ENCODE measurements around the gene PTPN11.
"Not testable (repeated sequence)": the region's sequence is repeated elsewhere in the genome, so short reads cannot be mapped to it uniquely, and the experiment has no call there.

The PTPN11 gene

DNA sequence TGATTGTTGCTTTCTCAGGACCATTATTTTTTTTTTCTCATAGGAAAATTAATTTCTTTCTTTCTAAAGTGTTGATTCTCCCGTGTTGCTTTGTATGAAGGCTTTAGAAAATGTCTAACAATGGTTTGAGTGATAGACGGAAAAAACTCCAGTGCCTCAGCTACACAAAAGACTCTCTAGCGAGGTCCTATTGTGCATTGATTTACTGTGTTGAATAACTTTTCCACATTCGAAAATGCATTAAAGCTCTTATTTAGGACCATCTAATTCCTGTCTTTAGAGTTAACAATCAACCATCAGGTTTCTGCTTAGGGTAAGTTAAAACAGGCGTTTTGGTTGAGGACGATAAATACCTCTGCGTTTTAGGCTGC lies 99.6 kb downstream of the PTPN11 start:
- DNase-seq = peak in 1 of 2 donors; percentile 42

DNA sequence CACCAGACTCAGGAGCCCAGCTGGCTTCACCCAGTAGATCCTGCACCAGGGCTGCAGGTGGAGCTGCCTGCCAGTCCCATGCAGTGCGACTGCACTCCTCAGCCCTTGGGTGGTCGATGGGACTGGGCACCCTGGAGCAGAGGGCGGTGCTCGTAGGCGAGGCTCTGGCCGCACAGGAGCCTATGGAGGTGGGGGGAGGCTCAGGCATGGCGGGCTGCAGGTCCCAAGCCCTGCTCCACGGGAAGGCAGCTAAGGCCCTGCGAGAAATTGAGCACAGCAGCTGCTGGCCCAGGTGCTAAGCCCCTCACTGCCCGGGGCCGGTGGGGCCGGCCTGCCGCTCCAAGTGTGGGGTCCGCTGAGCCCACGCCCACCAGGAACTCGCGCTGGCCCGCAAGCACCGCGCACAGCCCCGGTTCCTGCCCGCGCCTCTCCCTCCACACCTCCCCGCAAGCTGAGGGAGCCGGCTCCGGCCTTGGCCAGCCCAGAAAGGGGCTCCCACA lies 101.1 kb downstream of the PTPN11 start:
- not testable (repeated sequence) for DNase-seq

DNA sequence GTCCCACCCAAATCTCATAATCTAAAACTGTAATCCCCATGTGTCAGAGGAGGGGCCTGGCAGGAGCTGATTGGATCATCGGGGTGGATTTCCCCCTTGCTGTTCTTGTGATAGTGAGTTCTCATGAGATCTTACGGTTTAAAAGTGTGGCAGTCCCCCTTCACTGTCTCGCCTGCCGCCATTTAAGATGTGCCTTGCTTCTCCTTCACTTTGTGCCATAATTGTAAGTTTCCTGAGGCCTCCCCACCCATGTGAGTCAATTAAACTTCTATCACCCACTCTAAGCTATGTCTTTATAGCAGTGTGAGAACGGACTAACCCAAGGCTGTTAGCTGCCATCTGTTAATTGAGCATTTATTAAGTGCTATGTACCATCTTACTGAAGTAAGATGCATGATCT lies 105.1 kb downstream of the PTPN11 start:
- DNase-seq = no peak

DNA sequence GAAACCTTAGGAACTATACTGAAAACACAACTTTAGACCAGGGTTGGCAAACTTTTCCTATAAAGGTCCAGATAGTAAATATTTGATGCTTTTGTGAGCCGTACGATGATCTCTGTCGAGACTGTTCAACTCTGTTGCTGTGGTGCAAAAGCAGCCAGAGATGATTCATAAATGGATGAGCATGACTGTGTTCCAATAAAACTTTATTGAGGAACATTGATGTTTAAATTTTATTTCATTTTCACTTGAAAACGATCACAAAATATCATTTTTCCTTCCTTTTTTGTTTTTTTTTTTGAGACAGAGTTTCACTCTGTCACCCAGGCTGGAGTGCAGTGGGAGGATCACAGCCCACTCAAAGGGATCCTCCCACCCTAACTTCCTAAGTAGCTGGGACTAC lies 105.5 kb downstream of the PTPN11 start:
- DNase-seq = no peak

DNA sequence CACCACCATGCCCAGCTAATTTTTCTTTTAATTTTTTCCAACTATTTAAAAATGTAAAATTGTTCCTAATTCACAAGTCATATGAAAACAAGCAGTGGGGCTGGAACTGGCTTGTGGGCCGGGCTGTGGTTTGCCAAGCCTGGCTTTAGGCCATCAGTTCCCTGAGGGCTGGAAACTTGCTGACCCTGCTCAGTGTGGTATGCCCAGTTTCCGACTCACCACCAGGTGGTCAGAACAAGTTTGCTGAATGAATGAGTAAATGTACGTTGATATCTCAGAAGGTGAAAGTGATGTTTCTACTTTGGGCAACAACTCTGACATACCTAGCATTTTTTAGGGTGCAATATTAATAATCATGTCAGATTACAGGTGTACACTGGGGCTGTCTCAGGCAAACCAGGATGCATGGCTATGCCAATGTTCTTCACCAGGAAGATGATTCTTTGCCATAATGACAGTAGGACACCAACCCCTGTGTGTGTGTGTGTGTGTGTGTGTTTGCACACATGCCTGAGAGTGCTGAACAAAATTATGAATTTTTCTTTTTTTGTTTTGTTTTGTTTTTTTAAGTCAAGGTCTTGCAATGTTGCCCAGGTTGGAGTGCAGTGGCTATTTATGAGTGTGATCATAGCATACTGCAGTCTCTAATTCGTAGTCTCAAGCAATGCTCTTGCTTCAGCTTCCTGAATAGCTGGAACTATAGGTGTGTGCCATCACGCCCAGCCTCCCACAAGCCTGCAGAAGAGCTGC lies 106.1 kb downstream of the PTPN11 start:
- no peak for DNase-seq

DNA sequence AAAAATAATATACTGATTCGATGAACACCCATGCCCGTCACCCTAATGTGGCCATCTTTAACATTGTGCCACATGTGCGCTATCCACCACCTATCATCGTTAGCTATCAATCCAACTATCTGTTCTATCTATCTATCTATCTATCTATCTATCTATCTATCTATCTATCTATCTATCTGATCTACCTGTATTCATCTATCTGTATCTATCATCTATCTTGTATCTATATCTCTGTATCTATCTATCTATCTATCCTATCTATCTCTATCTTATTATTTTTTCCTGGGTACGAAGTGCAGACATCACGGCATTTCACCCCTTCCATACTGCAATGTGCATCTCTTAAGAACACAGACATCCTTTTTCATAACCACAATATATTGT lies 106.7 kb downstream of the PTPN11 start:
- DNase-seq = no peak

DNA sequence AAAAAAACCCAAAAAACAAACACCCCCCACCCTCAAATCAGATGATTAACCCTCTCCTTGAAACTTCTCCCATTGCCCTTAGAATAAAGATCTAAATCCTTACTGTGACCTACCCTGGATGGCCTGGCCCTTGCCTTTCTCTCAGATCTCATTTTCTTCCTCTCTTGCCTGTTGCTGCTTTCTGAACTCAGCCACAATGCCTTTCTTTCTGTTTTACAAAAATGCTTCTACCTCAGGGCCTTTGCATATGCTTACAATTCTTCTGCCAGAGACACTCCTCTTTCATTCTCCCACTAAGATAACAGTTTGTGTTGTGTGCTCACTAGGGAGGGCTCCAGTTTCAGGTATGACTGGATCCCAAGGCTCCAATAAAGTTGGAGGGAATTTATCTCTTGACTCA lies 108.3 kb downstream of the PTPN11 start:
- no peak for DNase-seq

DNA sequence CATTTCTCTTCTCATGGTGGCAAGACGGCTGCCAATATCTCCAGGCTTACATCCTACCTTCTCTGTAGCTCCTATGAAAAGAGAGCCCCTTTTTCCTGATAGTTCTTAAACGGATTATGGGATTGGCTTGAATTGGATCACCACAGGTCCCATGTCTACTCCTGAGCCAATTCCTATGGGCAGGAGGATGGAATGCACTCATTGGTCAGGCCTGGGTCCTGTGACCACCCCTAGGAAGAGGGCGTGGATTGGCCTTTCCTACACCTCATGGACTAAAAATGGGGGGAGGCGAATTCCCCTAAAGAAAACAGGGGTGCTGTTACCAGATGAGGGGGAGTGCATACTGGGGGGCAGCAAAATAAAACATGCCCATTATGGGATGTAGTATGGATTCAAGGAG lies 108.8 kb downstream of the PTPN11 start:
- DNase-seq = no peak

DNA sequence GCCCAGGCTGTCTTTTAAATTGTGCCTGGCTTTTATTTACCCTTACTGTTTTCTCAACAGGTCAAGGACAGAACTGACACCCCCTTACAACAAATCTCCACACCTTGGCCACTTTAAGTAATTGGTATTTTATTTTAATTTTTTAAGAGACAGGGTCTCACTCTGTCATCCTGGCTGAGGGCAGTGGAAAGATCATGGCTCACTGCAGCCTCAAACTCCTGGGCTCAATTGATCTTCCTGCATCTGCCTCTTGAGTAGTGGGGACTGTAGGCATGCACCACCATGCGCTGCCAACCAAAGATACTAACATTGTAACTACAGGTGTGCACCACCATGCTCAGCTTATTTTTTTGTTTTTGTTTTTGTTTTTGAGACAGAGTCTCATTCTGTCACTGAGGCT lies 109.8 kb downstream of the PTPN11 start:
- DNase-seq = no peak

DNA sequence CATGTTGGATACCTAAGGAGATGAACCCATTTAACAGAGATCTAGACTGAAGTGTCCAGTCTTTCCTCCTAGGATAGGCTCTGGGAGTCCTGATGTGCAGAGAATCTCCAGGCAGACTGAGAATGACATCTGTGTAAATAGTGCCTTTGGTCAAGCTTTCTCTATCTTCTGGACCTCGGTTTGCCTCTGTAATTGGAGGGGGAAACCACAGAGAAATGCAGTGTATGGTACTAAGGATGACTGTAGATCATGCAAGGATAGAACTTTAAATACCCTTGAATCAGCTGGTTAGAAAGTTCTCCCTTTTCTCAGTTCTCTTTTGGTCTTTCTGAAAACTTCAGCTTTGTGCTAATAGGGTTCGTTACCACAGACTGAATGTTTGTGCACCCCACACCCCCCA lies 112.2 kb downstream of the PTPN11 start:
- DNase-seq = no peak

DNA sequence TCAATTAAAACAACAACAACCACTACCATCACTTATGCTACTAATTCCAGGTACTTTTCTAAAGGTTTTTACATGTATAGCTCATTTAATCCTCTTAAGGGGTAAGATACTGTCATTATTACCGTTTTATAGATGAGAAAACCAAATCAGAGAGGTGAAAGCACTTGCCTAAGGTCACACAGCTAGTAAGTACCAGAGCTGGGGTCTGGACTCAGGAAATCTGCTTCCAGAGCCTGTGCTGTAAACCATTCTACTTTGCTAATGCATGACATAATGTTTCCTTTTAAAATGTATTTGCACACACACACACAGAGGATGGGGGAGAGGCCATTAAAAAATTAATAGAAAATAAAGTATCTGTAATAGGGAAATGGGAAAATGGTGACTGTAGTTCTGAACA lies 113.4 kb downstream of the PTPN11 start:
- DNase-seq = no peak

DNA sequence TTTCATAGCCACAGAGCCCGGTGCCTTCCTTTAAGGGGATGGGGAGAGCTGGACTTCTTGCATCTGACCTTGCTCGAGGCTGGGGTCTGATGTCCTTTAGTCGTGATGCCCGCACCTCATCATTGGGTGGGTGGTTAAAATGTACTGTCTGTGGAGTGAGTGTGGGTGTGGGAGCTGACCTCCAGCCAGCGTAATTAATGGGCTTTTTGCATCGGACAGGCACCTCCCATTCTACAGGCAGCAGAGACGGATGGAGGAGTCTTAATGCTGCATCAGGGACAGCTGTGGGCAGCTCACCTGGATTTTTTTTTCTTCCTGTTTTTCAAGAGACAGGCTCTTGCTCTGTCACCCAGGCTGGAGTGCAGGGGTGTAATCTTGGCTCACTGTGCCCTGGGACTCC lies 114.8 kb downstream of the PTPN11 start:
- no peak for DNase-seq

DNA sequence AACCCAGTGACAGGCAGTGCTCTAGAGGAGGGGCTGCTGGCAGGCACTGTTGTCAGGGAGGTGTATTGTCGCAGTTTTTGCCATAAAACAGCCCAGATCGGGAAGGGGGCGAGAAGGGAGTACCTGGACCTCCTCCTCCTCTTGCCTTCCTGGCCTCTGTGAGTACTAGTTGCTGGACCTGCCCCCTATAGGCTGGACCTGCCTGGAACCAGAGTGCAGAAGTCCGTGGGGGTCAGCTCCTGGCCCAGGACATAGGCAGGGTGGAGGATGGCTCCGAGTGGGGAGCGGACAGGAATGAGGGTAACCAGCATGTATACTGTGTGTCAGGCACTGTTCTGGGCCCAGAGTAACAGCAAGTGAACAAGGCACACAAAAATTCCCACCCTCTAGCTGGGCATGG lies 116.3 kb downstream of the PTPN11 start:
- no peak for DNase-seq

DNA sequence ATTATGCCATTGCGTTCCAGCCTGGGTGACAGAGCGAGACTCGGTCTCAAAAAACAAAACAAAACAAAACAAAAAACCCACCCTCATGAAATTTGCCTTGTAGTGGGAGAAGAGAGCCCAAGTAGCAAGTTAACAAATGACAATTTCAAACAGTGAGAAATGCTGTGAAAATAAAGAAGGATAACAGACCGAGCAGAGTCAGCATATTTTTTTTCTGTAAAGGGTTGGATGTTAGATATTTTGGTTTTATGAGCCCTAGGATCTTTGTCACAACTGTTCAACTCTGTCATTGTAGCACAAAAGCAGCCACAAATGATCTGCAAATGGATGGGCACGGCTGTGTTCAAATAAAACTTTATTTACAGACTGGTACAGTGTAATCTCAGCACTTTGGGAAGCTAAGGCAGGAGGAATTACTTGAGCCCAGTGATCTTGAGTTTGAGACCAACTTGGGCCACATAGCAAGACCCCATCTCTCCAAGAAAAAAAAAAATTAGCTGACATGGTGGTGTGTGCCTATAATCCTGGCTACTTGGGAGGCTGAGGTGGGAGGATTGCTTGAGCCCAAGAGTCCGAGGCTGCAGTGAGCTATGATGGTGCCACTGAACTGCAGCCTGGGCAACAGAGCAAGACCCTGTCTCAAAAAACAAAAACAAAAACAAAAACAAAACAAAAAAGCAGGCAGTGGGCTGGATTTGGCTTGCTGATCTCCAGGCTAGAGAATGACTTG lies 117.1 kb downstream of the PTPN11 start:
- DNase-seq = no peak

DNA sequence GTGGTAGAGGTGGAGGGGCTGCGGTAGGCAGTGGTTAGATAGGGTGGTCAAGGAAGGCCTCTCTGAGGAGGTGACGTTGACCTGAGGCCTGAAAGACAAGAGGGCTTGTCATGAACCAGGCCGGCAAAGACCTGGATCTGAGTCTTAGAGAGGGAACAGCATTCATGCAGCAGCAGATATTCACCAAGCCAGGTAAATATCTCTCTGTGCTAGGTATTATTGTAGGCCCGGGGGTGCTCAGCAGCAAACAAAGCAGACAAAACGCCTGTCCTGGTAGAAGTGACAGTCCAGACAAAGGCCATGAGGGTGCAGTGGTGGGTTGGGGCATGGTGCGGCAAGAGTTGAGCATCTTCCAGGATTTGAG lies 117.6 kb downstream of the PTPN11 start:
- no peak for DNase-seq

DNA sequence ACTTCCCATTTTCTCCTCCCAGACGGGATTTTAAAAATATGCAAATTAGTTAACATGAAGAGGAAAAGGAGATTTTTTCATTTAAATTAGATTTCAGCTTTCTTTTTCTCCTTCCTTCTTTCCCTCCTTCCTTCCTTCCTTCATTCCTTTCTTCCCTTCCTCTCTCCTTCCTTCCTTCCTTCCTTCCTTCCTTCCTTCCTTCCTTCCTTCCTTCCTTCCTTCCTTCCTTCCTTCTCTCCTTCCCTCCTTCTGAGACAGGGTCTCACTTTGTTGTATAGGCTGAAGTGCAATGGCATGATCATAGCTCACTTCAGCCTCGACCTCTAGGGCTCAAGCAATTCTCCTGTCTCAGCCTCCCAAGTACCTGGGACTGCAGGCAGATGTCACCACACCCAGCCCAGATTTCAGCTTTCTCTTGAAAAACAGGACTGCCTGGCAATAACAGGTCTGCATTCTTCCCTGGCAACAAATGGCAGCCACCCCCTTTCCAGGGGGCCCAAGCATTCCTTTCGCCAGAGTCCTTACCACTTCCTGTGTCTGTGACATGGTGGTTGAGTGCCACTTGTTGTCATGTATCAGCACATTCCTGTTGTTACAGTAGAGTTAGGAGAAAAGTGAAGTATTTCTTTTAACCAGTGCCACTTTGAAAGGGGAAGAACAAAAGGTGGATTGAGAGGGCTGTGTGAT lies 119.1 kb downstream of the PTPN11 start:
- DNase-seq = no peak

DNA sequence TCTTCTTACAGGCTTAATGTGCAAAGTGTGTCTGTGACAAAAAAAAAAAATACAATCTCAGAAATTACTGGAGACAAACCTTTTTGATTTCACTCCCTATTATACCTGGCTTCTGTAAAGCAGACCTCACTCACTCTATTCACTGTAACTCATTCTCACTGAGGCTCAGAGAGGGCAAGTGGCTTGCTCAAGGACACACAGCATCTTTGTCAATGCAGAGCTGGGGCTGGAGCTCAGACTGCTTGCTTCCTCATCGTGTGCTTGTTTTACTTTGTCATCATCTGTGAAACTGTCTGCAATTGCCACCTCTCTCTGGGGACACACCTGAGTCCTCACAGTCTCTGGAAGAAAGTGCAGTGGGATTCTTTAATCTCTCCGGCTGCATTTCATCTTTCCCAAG lies 120.0 kb downstream of the PTPN11 start:
- no peak for DNase-seq

DNA sequence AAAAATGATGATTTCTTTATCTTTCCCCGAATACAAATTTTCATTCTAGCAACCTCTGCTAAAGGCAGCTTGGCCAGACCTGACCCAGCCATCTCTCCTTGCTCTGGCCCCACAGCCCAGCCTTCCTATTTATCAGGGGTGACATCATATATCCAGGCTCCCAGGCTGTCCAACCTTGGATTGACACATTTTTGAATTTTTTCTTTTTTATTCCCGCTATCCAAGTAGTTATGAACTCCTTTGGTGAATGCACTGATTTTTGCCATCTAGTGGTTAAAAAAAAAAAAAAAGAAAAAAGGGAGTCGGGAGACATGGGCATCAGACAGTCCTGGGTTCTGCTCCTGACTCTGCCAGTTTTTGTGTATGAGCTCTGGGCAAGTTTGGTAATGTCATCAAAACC lies 120.5 kb downstream of the PTPN11 start:
- DNase-seq = no peak

DNA sequence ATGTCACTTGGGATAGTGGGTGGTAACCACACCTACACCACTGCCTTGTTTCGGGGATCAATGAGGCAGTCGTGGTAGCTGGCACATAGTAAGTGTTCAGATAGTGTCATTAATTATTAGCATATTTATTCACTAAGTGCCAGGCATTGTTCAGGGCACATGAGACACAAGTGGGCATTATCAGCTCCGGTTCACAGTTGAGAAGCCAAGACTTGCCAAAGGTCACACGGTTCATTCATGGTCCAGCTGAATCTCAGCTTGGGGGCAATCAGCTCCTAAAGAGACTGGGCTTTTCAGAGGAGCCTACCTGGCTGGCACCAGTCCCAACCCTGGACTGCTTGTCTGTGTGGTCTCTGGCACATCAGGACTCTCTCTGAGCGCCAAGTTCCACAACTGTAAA lies 121.3 kb downstream of the PTPN11 start:
- no peak for DNase-seq

DNA sequence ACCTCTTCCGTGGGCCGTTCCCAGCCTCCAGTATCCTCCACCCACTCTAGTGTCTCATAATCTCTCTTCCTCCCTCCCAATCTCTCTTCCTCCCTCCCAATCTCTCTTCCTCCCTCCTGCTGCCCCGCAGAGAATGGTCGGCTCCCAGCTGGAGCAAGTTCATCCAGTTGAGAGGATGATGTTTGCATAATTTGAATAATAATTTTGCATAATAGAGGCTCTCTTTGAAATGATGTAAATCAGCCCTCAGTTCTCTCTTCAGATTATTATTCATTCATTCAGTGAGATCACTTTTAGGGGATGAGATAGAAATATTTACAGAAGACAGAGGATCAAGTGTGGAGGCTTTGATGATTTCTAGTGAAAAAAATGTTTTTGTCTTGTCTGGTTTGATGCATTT lies 125.0 kb downstream of the PTPN11 start:
- DNase-seq = peak; percentile 22 to 57

DNA sequence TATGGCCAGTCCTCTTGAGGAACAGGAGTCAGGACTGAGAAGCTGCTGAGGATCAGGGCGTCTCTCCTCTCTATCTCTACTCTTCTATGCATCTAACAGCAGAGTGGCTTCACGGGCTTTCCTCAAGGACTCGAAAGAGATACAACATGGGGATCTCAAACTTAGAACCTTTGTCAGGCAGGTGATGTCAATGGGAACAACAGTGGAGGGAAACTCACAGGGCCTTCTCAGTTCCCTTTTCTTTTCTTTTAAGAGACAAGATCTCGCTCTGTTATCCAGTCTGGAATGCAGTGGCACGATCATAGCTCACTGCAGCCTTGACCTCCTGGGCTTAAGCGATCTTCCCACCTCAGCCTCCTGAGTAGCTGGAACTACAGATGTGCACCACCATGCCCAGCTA lies 127.6 kb downstream of the PTPN11 start:
- no peak for DNase-seq

DNA sequence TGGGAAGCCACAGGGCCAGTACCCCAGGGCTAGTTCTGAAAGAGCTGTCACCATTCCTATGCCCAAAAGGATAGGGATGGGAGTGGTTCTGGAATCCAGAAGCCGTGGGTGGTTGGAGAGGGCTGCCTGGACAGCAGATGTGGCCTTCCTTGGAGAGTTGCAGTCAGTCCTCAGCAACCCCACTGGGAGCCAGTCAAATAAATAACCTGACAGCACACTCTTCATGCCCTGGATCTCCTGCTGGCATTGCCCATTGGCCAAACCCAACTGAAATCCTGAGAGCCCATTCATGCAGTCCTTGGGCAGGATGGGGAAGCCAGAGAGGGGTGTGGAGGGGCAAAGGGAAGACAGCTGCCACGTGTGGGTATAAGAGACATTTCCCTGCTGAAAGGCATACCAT lies 128.2 kb downstream of the PTPN11 start:
- no peak for DNase-seq

DNA sequence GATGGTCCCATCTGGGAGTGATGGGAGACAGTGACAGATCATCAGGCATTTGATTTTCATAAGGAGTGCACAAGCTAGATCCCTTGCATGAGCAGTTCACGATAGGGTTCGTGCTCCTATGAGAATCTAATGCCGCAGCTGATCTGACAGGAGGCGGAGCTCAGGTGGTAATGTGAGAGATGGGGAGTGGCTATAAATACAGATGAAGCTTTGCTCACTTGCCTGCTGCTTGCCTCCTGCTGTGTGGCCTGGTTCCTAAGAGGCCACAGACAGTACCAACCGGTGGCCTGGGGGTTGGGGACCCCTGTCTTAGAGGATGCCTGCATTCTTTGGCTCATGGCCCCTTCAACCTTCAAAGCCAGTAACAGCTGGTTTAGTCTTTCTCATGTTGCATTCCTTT lies 130.3 kb downstream of the PTPN11 start:
- DNase-seq = no peak

DNA sequence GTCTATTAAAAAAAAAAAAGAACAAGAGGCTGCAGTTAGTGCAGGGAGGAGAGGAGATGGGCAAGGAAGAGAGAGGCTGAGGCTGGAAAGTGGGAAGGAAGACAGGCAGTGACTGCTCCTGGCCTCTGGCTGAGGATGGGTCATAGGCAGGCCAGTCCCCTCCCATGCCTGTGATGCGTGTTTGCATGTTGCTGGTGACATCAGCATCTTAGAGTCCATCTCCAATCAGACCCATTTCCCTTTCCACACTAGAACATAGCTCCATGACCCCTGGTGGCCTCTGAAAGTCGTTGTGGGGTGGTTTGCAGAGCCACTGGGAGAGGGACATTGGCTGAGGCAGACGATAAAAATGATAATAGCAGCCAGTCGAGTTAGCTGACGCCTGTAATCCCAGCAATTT lies 132.9 kb downstream of the PTPN11 start:
- DNase-seq = no peak
